ENCODE results near the gene CEP152.

CEP152 gene

GRCh38 chr15:48754011-48754410 lies 56.9 kb downstream of the CEP152 start:
- in situ Hi-C loops (cut with HindIII; ENCODE audit: low sequenced_read_pairs), result no loop called here

GRCh38 chr15:48751595-48751994 lies 59.3 kb downstream of the CEP152 start:
- H3K4me3 ChIP-seq (ENCODE audit: low read depth, low read length), result no peak overlapping the region
- in situ Hi-C loops (cut with HindIII; ENCODE audit: low sequenced_read_pairs), result no loop called here
- no peak for TF ChIP-seq CTCF (IDR thresholded peaks at IDR 0.05; ENCODE audit: low read depth, low read length, missing control alignments)
- no peak for DNase-seq (ENCODE audit: low read depth)

More at GRCh38 chr15:48754011-48754410, 56.9 kb downstream of the CEP152 start:
- no peak overlapping the region for H3K4me3 ChIP-seq (ENCODE audit: low read depth, low read length)
- DNase-seq (ENCODE audit: low read depth), result no peak
- TF ChIP-seq CTCF (IDR thresholded peaks at IDR 0.05; ENCODE audit: low read depth, low read length, missing control alignments), result no peak

GRCh38 chr15:48748535-48748934 lies 62.3 kb downstream of the CEP152 start:
- no peak overlapping the region for H3K4me3 ChIP-seq (ENCODE audit: low read depth, low read length)
- in situ Hi-C loops (cut with HindIII; ENCODE audit: low sequenced_read_pairs), result no loop called here
- no peak for TF ChIP-seq CTCF (IDR thresholded peaks at IDR 0.05; ENCODE audit: low read depth, low read length, missing control alignments)
- DNase-seq (ENCODE audit: low read depth), result no peak

DNA sequence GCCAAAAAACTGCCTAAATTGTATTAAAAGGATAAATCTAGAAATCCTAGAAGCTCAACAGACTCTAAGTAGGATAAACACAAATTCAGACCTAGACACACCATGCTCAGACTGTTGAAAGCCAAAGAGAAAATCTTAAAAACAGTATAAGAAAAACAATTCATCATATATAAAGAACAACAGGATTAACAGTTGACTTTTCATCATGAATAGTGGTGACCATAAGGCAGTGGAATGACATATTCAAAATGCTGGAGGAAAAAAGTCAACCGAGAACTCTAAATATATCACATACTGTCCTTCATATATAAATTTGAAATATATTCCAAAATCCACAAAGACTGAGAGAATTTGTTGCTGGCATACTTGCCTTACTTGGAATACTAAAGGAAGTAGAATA lies 77.3 kb downstream of the CEP152 start:
- in situ Hi-C loops (cut with HindIII; ENCODE audit: low sequenced_read_pairs), result no loop called here
- no peak overlapping the region for H3K4me3 ChIP-seq (ENCODE audit: low read depth, low read length)
- DNase-seq (ENCODE audit: low read depth), result no peak
- no peak for TF ChIP-seq CTCF (IDR thresholded peaks at IDR 0.05; ENCODE audit: low read depth, low read length, missing control alignments)

DNA sequence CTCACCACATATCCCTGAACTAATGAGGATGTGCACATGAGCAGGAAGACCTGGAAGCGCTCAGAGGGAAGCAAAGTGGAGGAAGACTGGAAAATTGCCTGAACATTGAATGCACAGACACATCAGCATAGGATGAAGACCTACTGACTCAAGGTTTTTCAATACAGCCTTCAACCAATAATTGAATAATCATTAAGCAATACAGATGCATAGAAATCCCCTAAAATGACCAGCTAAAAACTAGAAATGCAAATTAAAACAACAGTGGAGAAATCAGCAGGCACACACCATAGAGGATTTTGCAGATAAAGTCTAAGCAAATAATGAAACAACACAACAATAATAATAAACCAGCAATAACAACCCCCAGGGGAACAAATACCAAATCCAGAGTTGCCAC lies 80.4 kb downstream of the CEP152 start:
- no peak overlapping the region for H3K4me3 ChIP-seq (ENCODE audit: low read depth, low read length)
- DNase-seq (ENCODE audit: low read depth), result no peak
- in situ Hi-C loops (cut with HindIII; ENCODE audit: low sequenced_read_pairs), result no loop called here
- no peak for TF ChIP-seq CTCF (IDR thresholded peaks at IDR 0.05; ENCODE audit: low read depth, low read length, missing control alignments)

GRCh38 chr15:48723969-48724368 lies 86.9 kb downstream of the CEP152 start:
- in situ Hi-C loops (cut with HindIII; ENCODE audit: low sequenced_read_pairs), result no loop called here
- H3K4me3 ChIP-seq (ENCODE audit: low read depth, low read length), result no peak overlapping the region
- no peak for TF ChIP-seq CTCF (IDR thresholded peaks at IDR 0.05; ENCODE audit: low read depth, low read length, missing control alignments)
- DNase-seq (ENCODE audit: low read depth), result no peak

Data from astrocyte of the cerebellum (primary cell).